Measurements from ENCODE around the gene DNMBP.

GRCh38 chr10:99850767-99851340, 158.9 kb downstream of the DNMBP start:
- TF ChIP-seq YY1 (IDR thresholded peaks at IDR 0.05; ENCODE audit: insufficient read depth, insufficient read length): no peak
- TF ChIP-seq ZNF274 (IDR thresholded peaks at IDR 0.05; ENCODE audit: low read depth, low read length): no peak

All from NT2/D1 (cell line).